Esophagus squamous epithelium (tissue), 4 donors: ENCODE results near the gene NUDT16L1.
A peak's percentile ranks its signal among the peaks of the same experiment; 100 is the strongest.

Experiments
- POLR2A ChIP-seq, 4 donors: fragments of 450-650 bp; IDR thresholded peaks; one replicate each; pipeline ENCODE4 v1.6.1; 2017; ENCODE audit warnings: antibody characterized with exemption in 4 of 4, mild to moderate bottlenecking in 4 of 4, moderate library complexity in 3 of 4
- TF ChIP-seq, protein P1 (sequence below), 6 experiments: fragments of 450-650 bp in 4 of 6; fragments of 200-600 bp in 2 of 6; sonication (generic) in 2 of 6; IDR thresholded peaks; one replicate each; pipeline ENCODE4 v1.5.1; 2016 to 2019; ENCODE audit warnings: antibody characterized with exemption in 6 of 6, mild to moderate bottlenecking in 4 of 6, moderate library complexity in 4 of 6

DNA sequence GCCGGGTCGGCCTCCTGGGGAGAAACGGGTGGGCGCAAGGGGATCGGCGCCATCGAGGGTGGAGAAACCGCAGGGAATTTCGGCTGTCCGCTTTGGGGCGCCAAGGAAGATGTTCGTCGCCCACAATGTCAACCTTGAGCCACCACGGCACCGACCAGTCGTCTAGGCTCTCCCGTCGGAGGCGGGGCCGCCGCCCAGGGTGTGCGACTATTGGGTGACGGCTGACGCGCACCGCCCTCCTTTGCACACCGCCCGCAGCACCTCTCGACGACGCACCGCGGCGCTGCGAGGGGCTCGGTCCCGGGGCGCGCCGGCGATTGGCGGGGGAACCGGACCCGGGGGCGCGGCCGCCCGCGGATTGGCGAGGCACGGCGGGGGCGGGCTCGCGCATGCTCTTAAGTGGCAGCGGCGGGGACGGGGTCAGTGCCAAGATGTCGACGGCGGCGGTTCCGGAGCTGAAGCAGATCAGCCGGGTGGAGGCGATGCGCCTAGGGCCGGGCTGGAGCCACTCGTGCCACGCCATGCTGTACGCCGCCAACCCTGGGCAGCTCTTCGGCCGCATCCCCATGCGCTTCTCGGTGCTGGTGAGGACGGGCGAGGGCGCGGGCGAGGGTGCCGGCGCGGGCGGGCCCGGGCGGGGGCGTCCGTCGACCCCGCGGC lies at the start of gene NUDT16L1:
- TF ChIP-seq, protein P1, sequence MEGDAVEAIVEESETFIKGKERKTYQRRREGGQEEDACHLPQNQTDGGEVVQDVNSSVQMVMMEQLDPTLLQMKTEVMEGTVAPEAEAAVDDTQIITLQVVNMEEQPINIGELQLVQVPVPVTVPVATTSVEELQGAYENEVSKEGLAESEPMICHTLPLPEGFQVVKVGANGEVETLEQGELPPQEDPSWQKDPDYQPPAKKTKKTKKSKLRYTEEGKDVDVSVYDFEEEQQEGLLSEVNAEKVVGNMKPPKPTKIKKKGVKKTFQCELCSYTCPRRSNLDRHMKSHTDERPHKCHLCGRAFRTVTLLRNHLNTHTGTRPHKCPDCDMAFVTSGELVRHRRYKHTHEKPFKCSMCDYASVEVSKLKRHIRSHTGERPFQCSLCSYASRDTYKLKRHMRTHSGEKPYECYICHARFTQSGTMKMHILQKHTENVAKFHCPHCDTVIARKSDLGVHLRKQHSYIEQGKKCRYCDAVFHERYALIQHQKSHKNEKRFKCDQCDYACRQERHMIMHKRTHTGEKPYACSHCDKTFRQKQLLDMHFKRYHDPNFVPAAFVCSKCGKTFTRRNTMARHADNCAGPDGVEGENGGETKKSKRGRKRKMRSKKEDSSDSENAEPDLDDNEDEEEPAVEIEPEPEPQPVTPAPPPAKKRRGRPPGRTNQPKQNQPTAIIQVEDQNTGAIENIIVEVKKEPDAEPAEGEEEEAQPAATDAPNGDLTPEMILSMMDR (IDR thresholded peaks at IDR 0.05), result peak in 5 of 6 experiments; percentile 8 to 67 (median 42)
- TF ChIP-seq POLR2A (IDR thresholded peaks at IDR 0.05), result peak in 3 of 4 donors; percentile 41 to 77 (median 73)
